A673 (cell line): Measurements from ENCODE around the gene KCNK3.

Experiments used
- EZH2 ChIP-seq: fragments of 200-600 bp; sonication (generic); IDR thresholded peaks from 2 replicates; pipeline ENCODE4 v1.6.1; 2017; ENCODE audit warnings: borderline replicate concordance, low read depth, mild to moderate bottlenecking, mixed read lengths, antibody characterized with exemption, low read length; ENCODE audit not compliant: poor library complexity, severe bottlenecking
- TF ChIP-seq, protein P1 (sequence below): fragments of 300-800, 200-600 bp; sonication (generic); conservative IDR thresholded peaks from 2 replicates; pipeline ENCODE4 v1.5.1; 2017; ENCODE audit warnings: low read depth, mild to moderate bottlenecking, antibody characterized with exemption, low read length, moderate library complexity, mixed read lengths

DNA sequence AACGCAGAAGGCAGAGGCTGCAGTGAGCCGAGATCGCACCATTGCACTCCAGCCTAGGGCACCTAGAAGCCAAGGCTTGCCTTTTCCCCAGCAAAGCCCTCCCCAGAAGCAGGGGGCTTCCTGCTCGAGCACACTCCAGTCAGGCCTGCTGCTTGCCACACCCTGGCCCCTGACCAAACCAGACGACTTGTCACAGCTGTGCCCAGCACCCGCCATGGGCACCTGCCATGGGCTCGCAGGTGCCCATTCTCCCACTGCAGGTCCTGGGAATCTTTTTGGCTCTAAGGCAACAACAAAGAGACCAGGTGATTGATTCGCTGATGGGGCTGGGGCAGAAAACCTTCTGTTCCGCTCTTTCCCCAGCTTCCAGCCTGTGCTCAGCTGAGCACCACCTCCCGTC, 4.9 kb downstream of the KCNK3 start:
- TF ChIP-seq, protein P1, sequence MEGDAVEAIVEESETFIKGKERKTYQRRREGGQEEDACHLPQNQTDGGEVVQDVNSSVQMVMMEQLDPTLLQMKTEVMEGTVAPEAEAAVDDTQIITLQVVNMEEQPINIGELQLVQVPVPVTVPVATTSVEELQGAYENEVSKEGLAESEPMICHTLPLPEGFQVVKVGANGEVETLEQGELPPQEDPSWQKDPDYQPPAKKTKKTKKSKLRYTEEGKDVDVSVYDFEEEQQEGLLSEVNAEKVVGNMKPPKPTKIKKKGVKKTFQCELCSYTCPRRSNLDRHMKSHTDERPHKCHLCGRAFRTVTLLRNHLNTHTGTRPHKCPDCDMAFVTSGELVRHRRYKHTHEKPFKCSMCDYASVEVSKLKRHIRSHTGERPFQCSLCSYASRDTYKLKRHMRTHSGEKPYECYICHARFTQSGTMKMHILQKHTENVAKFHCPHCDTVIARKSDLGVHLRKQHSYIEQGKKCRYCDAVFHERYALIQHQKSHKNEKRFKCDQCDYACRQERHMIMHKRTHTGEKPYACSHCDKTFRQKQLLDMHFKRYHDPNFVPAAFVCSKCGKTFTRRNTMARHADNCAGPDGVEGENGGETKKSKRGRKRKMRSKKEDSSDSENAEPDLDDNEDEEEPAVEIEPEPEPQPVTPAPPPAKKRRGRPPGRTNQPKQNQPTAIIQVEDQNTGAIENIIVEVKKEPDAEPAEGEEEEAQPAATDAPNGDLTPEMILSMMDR, result no peak
- TF ChIP-seq EZH2, result no peak
